ENCODE measurements around the gene UTF1.

The UTF1 gene

GRCh38 chr10:133196936-133197758 is 32.9 kb upstream of the UTF1 start:
- no peak for DNase-seq

GRCh38 chr10:133197786-133198185 is 32.2 kb upstream of the UTF1 start:
- no peak for DNase-seq

GRCh38 chr10:133198206-133198605 is 31.8 kb upstream of the UTF1 start:
- DNase-seq: no peak

GRCh38 chr10:133198621-133199487 is 31.2 kb upstream of the UTF1 start:
- DNase-seq: no peak

- no peak for DNase-seq
These were observed 30.5 kb upstream of the UTF1 start for GRCh38 chr10:133199488-133199885.

GRCh38 chr10:133199992-133200611 is 29.9 kb upstream of the UTF1 start:
- DNase-seq: no peak

GRCh38 chr10:133200621-133201031 is 29.4 kb upstream of the UTF1 start:
- DNase-seq: no peak

GRCh38 chr10:133201151-133201947 is 28.7 kb upstream of the UTF1 start:
- no peak for DNase-seq

GRCh38 chr10:133201948-133202725 is 27.9 kb upstream of the UTF1 start:
- no peak for DNase-seq

- no peak for DNase-seq
These were observed 27.0 kb upstream of the UTF1 start for GRCh38 chr10:133202778-133203651.

GRCh38 chr10:133203652-133204195 is 26.3 kb upstream of the UTF1 start:
- no peak for DNase-seq

GRCh38 chr10:133204226-133205015 is 25.6 kb upstream of the UTF1 start:
- DNase-seq: no peak

GRCh38 chr10:133205146-133205545 is 24.9 kb upstream of the UTF1 start:
- no peak for DNase-seq

GRCh38 chr10:133206356-133207040 is 23.5 kb upstream of the UTF1 start:
- DNase-seq: no peak

GRCh38 chr10:133207041-133207600 is 22.9 kb upstream of the UTF1 start:
- DNase-seq: no peak

GRCh38 chr10:133207627-133208026 is 22.4 kb upstream of the UTF1 start:
- no peak for DNase-seq

- DNase-seq: no peak
These were observed 21.6 kb upstream of the UTF1 start for GRCh38 chr10:133208466-133208865.

GRCh38 chr10:133209117-133209516 is 20.9 kb upstream of the UTF1 start:
- DNase-seq: no peak

GRCh38 chr10:133209641-133210040 is 20.4 kb upstream of the UTF1 start:
- no peak for DNase-seq

All from activated CD8-positive, alpha-beta memory T cell treated with anti-CD3 and anti-CD28 coated beads for 24 hours (primary cell).